Measurements from ENCODE around the gene MAGED2.
"Not testable (repeated sequence)": the region's sequence is repeated elsewhere in the genome, so short reads cannot be mapped to it uniquely, and the experiment has no call there.

Gene MAGED2, protein sequence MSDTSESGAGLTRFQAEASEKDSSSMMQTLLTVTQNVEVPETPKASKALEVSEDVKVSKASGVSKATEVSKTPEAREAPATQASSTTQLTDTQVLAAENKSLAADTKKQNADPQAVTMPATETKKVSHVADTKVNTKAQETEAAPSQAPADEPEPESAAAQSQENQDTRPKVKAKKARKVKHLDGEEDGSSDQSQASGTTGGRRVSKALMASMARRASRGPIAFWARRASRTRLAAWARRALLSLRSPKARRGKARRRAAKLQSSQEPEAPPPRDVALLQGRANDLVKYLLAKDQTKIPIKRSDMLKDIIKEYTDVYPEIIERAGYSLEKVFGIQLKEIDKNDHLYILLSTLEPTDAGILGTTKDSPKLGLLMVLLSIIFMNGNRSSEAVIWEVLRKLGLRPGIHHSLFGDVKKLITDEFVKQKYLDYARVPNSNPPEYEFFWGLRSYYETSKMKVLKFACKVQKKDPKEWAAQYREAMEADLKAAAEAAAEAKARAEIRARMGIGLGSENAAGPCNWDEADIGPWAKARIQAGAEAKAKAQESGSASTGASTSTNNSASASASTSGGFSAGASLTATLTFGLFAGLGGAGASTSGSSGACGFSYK

DNA sequence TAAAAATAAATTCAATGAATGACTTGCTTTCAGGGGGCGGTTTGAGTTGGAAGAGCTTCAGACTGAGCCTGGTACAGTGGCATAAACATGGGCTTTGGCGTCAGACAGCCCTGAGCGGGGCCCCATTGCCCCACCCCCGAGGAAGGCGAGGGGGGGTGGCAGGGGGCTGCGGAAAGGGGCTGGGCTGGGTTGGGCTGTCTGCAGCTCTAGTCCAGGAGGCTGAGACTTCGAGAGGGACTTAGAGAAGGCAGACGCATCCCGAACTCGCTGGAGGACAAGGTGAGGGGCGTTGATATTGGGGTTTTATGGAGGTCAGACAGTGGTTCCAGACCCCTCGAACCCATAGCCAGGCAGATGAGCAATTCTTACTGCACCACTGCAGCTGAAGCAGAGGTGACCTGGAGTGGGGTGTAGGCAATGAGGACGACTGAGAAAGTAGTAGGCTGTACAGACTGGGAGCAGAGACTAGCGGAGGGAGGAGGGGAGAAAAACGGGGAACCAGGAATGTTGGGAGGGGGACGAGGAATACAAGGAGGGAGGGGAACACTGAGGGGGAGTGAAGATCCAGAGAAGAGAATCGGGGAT lies at the start of gene MAGED2:
Gene MAGED2, plus strand, starts transcription at position 222 of the 585 bp plus-strand sequence. CDS start 1,587 bp downstream, outside the sequence.
- DNase-seq = no peak

DNA sequence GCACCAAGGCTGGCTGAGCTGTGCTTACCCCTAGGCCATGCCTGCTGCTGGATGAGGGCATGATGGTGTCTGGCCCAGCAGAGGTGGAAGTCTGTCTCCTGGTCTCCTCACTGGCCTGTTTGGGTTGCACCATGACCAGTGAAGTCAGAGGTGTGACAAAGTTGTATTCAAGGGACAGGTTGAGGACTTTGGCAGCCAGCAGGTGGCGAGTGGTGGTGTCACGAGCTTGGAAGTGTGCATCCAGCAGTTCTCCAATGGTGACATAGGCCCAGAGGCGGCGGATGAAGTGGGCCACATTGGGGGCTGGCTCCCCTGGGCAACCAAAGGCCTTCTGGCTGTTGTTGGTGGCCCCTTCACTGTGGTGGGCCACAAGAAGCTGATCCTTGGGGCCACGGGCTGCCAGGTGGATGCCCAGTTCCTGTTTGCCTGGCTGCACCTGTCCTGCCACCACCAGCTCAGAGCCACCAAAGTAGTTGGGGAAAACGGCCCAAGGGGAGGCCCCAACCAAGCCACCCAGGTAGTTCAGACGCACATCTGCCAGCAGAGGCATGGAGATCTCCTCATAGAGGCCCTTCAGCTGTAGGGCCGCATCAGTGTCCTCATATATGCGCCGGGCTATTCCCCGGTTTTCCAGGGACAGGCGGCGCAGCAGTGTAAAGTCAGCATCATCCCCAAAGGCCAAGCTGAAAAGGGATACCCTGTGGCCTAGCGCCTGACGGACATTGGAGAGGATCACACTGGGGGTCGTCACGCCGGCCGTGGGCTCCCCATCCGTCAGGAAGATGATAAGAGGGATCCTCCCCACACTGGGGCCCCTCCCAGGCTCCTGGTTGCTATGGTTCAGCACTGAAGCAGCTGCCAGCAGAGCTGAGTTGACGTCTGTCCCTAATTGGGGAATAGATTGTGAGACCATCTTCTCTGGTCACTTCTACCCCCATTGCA lies 49.2 kb upstream of the MAGED2 start:
- DNase-seq = no peak

DNA sequence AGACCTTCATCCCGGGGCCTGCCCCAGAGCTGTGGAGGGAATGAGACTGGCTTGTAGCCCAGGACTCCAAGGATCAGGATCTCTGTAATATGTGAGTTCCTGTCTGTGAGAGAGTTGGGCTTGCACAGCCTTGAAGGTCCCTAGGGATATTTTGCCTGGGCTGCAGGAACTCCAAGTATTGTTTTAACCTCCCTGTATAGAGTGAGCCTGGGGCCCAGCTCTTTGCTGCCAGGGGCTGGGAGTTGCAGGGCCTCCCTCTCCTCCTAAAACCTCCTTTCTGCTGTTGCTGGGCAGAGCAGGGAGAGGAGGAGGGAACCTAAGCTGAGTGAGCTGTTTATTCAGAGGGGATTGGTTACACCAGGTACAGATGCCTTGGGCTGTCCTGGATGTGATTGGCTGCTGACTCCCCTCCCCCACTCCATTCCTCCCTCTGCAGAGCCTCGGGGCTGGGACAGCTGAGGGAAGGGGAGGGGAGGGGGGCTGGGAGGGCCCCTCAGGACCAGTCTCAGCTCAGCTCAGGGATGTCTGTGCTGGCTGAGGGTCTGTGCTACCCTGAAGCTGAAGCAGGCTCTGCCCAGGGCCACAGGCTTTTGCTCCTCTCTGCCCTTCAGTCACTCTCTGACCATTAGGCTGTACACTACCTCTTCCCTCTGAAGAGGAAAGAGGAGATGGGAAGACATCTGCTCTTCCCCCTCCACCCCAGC lies 33.0 kb upstream of the MAGED2 start:
- DNase-seq = not testable (repeated sequence)

DNA sequence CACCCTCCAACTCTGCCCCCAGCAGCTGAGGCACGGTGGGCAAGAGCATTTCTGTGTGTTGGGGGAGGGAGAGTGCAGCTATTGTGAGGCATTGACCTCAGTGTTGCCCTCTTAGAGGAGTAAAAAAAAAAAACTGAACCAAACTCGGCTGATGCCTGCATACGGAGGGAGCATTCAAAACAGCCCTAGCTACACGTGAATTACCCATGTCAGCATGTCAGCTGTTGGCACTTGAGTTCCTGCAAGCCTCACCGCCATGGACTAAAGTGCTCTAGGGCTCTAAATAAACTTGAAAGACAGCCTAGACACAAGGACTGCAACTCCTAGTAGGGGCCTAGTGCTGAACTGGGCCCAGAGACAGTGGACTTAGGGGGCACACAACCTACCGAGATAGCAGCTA lies 31.5 kb upstream of the MAGED2 start:
- DNase-seq = no peak

DNA sequence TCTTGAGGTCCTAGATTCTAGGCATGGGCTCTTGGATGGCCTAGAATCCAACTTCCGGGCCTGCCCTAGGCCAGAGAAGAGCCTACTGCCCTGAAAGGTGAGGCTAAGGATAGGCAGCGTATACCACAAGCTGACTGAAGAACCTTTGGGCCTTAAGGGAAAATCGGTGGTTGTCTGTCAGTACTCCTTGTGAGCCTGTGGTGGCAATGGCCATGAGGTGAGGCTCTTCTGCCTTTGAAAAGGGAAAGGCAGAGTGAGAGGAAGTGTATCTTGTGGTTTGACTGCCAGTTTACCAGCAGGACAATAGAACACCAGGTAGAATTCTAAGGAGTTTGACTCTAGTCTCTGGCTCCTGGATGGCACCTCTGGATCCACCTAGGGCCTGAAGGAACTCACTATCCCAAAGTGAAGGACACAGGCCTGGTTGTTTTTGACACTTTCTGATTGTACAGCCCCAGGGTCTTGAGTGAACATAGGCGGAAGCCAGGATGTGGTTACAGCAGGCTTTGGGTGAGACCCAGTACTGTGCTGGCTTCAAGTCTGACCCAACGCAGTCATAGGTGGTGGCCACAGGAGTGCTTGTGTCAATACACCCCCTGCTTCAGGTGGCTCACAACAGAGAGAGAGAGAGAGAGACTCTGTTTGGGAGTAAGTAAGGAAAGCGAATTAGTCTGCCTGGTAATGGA lies 30.4 kb upstream of the MAGED2 start:
- DNase-seq = no peak

DNA sequence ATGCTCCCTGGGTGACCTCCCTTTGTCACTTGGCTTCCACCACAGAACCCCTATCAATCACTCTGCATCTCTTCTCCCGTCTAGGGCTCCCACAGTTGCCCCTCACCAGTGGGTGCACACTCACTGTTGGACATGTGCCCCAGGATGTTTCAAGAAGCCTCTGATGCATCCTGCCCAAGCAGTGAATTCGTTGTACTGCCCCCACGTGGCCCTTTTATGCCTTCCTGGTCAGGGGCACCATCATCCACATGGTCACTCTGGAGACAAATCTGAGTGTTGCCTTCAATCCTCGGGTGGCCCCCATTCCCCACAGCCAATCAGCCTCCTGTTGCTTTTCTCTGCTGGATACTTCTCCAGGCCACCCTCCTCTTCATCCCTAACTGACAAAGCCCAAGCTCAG lies 21.6 kb upstream of the MAGED2 start:
- DNase-seq = no peak

DNA sequence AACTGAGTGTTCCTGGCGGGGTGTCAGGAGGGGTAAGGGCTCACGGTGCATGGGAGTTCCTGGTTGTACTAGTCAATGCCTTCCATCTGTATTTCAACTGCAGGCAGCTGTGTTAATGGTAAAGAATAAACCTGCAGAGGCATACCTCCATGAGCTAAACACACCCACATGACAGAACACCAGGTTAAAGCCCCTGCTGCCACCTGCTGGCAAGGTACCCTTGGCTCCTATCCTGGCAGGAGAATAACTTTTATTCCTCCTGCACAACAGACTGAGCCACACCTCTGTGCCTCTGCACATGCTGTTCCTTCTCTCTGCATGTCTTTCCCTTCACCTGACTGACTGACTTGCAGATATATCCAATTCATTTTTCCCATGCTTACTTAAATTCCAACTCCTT lies 20.6 kb upstream of the MAGED2 start:
- DNase-seq = no peak

DNA sequence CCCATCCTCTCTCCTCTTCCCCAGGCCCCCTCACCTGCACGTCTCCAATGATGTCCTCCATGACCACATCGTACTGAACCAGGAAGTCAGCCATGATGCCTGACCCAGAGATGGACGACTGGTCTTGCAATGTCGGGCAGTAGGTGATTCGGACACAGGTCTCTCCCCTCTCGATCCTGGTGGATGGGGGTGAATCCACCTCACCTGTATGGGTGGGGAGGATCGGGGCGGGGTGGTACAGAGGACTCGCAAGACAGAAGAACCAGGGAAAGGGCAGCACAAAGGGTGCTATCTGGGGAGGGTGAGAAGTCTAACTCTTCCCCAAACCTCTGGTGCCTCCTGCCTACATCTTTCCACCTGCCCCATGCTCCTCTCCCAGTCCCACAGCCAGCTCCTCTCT lies 19.1 kb upstream of the MAGED2 start:
- DNase-seq = no peak

DNA sequence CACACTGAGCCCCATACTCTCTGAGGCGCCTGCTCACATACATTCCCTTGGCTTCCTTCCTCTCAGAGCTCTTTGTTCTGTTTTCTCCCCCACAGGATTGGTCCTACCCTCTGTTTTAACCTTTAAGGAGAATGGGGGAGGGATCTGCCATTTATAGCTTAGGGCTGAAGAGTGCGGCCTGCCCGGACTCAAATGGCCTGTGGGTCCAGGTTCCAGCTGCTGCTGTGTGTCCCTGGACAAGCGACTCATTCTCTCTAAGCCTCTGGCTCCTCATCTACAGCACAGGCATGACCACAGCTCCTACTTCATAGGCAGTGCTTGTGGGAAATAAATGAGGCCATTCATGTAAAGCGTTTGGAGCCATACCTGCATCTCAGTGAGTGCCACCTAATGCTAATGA lies 18.1 kb upstream of the MAGED2 start:
- DNase-seq = not testable (repeated sequence)

DNA sequence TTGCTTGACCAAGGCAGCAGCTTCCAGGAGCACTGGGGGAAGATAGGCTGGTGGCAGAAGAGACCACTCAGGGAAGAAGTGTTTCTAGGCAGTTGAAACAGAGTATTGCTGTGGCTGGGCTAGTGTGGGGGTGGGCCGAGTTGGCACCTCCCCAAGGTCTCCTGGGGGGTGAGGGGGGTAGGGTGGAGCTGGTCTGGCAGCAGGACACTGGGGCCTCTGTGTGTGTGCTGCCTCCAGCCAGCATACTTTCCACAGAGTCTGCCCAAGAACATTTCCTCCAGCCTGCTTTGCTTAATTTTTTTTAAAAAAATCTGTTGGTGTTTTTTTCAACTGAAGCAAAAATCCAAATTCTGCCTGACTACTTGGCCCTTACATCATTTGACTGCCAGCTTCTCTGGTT lies 13.5 kb upstream of the MAGED2 start:
- DNase-seq = no peak

DNA sequence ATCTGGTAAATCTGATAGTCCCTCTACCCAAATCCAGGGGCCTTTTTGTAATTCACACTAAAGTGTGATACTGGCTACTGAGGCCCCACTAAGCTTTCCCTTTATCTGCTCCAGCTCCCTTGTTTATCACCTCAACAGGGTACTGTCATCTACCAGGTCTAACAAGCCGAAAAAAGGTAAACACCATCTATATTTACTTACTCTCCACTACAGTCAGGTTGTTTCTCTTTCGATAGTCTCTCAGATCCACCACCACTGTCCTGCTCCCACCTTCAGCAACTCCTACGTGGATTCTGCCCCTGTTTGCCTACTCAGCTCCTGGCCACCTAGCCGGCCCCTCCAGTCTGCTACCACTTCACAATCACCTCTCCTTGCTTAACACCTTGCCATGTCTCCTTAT lies 12.8 kb upstream of the MAGED2 start:
- DNase-seq = no peak

DNA sequence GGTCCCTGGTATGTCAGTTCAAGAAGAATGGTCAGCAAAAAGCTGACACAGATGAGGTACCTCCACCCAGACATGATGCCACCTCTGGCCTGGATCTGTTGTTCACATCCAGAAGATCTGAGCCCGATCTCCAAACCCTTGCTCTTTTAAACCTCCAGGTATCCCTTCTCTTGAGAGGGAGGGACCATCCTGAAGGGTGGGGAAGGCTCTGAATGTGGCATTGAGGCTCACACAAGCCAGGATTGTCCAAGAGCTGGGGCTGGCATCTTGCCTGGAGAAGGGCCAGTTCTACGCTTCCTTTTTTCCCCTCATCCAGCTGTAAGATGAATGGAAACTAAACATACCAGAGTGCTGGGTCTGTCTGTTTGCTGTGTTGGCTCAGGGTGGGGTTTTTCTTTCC lies 9.4 kb upstream of the MAGED2 start, which contains the start of gene ITIH6:
Gene ITIH6, minus strand, starts transcription at position 119 of the 400 bp plus-strand sequence. Its CDS starts 45 bp downstream, at position 74.
- no peak for DNase-seq

DNA sequence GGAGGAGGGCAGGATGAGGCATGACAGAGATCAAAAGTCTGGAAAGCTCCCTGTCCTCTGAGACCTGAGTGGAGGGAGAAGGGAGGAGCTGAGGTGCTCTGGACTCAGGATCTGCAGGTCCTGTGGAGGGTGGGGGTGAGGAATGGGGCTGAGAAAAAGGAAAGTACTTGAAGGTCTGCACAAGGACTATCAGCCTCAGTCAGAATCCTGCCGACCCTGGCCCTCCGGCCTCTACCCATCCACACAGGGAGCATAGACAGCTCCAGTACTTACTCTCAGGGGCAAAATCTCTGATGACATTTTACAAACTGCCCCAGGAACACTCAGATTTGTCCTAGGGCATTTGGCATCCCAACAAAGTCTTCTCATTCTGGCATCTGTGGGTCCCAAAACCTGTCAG lies 8.5 kb upstream of the MAGED2 start:
- no peak for DNase-seq

DNA sequence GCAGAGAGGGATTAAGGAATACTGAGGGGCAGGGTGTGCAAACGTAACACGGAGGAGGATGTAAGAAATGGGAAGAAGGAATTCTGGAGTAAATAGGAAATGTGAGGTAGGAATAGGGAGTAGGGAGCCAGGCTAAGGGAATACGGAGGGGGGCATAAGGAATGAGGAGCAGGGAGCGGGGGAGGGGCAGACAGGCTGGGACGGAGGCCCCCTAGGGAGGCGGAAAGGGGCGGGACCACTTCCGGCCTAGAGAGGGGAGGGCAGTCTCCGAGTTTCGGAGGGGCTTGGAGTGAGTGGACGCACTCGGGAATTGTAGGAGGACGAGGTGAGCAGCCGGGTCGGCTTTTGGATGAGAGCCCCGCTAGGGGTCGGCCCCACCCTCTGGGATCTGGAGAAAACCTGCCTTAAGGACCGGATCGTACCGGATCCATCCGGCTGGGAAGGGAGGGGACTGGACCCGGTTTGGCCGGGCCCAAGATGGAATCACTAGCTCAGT lies 612 bp downstream of the MAGED2 start:
- no peak for DNase-seq

DNA sequence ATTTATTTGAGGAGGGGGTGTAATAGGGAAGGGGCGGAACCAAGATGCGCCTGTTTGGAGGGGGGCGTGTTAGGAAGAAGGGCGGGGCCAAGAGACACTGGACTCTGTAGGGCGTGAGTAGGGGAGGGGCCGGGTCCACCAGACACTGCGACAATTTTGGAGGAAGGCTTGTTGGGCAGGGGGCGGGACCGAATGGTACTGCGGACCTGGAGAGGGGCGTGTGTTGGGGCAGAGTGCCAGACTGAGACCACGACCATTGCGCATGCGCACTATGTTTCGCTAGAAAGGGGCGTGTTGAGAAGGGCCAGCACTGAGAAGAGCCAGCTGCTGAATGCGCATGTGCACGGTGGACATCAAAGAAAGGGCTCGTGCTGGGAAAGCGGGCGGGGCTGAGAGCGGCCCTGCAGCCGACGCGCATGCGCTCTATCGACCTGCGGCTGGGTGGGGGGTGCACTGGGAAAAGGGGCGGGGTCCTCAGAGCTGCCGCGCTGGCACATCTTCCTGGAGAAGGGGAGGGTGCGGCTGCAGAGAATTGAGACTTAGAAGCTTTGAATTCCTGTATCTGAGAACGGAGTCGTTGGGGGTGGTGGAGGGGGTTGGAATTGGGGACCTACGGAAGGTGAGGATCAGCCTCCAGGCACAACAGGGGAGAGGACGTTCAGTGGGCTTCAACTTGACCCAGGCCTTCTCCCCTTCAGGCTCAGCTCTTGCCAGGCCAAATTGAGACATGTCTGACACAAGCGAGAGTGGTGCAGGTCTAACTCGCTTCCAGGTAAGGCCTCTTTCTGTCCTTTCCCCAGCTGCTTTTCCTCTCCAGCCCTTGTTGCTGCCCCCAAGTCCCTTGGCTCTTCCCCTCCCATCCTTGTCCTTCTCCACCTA lies 1.3 kb downstream of the MAGED2 start:
- DNase-seq = peak; percentile 85

DNA sequence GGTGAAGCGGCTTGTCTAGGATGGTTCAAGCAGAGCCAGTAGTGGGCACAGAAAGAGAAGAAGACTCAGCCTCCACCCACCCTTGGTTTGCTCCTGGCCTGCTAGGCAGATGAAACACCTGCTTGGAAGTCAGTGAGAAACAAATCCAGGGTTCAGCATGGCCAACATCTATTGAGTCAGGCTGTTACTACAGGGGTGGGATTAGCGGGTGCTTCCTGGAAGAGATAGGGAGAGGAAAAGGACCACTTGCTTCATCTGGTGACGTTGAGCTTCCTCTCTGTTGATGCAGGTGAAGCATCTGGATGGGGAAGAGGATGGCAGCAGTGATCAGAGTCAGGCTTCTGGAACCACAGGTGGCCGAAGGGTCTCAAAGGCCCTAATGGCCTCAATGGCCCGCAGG lies 3.0 kb downstream of the MAGED2 start:
- no peak for DNase-seq

DNA sequence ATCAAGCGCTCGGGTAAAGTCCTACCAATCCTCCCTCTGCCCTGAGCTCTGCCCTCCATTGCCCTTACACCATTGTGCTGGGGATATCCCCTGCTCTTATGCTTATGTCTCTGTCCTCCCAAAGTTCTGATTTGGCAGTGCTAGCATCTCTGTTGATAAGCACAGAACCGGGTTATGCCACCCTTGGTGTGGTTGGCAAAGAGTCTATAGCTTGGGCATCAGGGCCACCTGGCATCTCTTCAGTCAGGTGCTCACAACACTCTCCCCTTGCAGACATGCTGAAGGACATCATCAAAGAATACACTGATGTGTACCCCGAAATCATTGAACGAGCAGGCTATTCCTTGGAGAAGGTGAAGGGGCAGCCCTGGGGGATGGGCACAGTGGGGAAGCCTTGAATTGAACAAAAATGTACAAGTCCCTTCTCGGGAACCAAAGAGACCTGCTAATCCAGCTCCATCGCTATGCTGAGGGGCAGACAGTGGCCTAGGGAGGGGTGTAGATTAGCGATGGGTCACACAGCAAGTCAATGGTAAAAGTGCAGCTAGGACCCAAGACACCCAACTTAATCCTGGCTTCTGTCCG lies 3.8 kb downstream of the MAGED2 start:
- no peak for DNase-seq

DNA sequence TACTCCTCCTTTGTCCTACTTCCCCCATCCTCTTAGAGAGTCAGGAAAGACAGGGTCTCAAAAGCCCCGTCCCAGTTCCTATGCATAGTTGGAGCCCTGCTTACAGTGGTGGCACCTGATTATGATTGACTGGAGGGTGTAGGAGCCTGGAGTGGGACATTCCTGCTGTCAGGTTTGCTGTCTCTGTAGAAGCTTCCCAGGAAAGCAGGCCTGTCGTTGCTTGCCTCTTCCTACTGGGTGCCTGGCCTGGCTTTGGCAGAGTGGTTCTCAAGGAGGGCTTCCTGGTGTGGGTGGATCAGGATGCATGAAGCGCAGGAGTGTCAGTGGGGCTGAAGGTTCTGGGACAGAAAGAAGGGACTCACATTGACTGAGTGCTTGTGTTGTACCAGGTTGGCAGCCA lies 4.8 kb downstream of the MAGED2 start:
- no peak for DNase-seq

DNA sequence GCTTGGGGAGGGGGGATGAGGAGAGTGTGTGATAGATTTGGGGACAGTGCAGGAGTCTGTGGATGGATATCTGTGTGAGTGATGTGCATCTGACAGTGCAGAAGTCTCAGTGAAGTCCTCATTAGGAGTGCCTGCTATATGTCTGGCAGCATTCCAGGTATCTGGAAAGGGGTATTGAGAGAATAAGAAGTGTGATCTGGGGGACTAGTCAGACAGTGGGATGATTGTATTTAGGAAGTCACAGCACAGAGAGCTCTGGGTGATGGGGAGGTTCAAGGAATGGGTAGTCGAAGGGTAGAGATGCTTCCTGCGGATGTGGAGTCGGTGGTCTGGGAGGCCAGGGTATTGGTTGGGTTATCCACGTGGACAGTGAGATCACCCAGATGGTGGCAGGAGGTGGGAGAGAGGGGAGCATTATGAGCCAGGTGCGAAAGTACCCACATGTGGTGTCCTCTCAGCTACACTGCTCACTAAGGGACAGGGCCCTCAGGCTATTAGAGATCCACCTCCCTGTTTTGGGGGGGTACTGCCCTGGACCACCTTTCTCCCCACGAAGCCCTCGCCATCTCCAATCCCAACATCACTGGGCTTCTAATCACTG lies 9.8 kb downstream of the MAGED2 start:
- no peak for DNase-seq

DNA sequence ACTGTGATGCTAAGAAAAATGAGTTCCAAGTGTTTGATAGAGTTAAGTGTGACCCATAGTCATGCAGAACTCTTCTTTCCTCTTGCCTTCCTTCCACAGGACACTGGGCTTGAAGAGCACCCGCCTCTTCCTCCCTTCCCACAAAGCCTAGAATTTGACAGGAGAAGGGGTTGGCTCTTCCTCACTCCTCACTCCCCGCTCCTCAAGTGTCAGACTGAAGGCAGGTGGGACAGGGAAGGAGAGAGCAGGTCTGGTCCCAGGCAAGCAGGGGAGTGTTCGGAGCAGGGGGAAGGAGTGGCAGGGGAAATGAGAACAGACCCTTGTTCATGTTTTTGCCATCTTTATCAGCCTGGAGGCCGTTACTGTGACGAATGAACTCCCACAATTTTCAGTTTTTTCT lies 10.7 kb downstream of the MAGED2 start:
- no peak for DNase-seq
